DMS53 treated with DMSO at 0.1 percent for 48 hours (cell line): ENCODE results near the gene OR2V2.
"Not testable (repeated sequence)": the region's sequence is repeated elsewhere in the genome, so short reads cannot be mapped to it uniquely, and the experiment has no call there.

Experiments used
- DNase-seq: peaks from one replicate; lab custom pipeline; 2025; ENCODE audit not compliant: unreplicated experiment; lab: John Stamatoyannopoulos, UW

Gene OR2V2

GRCh38 chr5:181142054-181142453, 5.3 kb upstream of the OR2V2 start:
- DNase-seq: no peak

GRCh38 chr5:181145133-181145532, 2.3 kb upstream of the OR2V2 start:
- no peak for DNase-seq

- DNase-seq: no peak
Measured at GRCh38 chr5:181149355-181149754, 2.0 kb downstream of the OR2V2 start.

- no peak for DNase-seq
Measured at GRCh38 chr5:181149806-181150733, 2.7 kb downstream of the OR2V2 start.

GRCh38 chr5:181151146-181151545, 3.8 kb downstream of the OR2V2 start:
- DNase-seq: no peak

GRCh38 chr5:181152406-181152805, 5.0 kb downstream of the OR2V2 start:
- no peak for DNase-seq

- DNase-seq: no peak
Measured at GRCh38 chr5:181153814-181154213, 6.4 kb downstream of the OR2V2 start.

GRCh38 chr5:181156758-181157157, 9.4 kb downstream of the OR2V2 start:
- DNase-seq: no peak

- DNase-seq: no peak
Measured at GRCh38 chr5:181158869-181159268, 11.5 kb downstream of the OR2V2 start.

GRCh38 chr5:181159286-181160151, 12.1 kb downstream of the OR2V2 start:
- peak; percentile 83 for DNase-seq

- no peak for DNase-seq
Measured at GRCh38 chr5:181160152-181160754, 12.9 kb downstream of the OR2V2 start.

- DNase-seq: not testable (repeated sequence)
Measured at GRCh38 chr5:181160755-181161533, 13.6 kb downstream of the OR2V2 start.

GRCh38 chr5:181161534-181162175, 14.3 kb downstream of the OR2V2 start:
- DNase-seq: no peak

- DNase-seq: no peak
Measured at GRCh38 chr5:181163487-181164075, 16.2 kb downstream of the OR2V2 start.

GRCh38 chr5:181164076-181164952, 16.9 kb downstream of the OR2V2 start:
- no peak for DNase-seq

GRCh38 chr5:181166812-181167733, 19.7 kb downstream of the OR2V2 start:
- DNase-seq: no peak

- DNase-seq: no peak
Measured at GRCh38 chr5:181167814-181168488, 20.6 kb downstream of the OR2V2 start.
